CD4-positive, alpha-beta T cell treated with Interleukin-2 at 100 ng/mL for 4 hours (primary cell): Measurements from ENCODE around the gene SLC25A4.

ENCODE experiments used
- DNase-seq: peaks from one replicate; pipeline ENCODE4 v3.0.0-alpha.2; 2020; ENCODE audit warnings: low spot score

Gene SLC25A4

DNA sequence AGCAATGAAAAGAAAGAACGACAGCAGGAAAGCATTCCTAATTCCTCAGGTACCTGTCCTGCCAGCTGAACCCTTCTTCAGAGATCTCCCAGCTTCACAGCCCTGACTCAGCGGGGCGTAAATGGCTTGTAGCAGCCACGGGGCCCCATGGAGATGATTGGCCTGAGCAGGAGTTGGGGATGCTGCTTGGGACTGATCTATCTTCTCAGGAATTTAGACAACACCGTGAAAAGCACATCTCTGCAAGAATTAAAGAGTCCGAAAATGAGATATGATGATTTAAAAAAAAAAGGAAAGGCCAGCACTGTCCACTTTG is 22.5 kb upstream of the SLC25A4 start:
- DNase-seq = no peak

- no peak for DNase-seq
These were observed 20.3 kb upstream of the SLC25A4 start for GRCh38 chr4:185122681-185123345.

- DNase-seq = no peak
These were observed 19.1 kb upstream of the SLC25A4 start for GRCh38 chr4:185124006-185124405.

DNA sequence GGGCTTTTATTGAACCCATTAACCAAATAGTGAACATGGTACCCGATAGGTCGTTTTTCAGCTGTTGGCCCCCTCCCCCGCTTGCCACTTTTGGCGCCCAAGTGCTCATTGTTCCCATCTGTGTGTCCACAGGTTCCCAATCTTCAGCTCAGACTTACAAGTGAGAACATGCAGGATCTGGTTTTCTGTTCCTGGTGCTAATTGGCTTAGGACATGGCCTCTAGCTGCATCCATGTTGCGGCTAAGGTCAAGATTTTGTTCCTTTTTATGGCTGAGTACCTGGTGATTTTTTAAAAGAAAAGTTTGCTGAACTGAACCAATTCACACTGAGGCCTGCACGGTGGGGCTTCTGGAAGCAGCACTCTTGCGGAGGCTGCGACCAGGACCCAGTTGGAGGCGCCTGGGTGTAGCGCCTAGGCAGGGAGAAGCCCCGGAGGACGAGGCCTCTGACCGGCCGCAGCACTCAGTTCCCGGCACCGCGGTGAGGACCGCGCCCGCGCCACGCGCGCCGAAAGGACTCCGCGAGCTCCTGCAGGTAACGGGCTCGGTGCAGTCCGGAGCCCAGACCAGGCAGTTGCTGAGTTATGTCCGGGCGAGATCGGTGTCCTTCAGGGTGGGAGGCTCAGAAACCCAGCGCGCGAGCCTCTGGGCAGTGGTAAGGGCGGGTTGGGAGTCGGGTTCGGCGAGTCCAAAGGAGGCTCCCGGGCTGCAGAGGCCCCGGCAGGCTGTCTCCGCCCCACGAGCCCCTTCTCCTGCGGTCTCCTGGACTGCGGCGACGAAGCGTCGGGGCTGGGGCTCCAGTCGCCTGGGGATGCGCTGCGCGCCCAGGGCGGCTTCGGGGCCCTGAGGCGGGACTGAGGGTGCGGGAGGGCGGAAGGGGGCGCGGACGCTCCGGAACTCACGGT is 15.8 kb upstream of the SLC25A4 start:
- no peak for DNase-seq

GRCh38 chr4:185128272-185129119 is 14.6 kb upstream of the SLC25A4 start:
- peak; percentile 14 for DNase-seq

DNA sequence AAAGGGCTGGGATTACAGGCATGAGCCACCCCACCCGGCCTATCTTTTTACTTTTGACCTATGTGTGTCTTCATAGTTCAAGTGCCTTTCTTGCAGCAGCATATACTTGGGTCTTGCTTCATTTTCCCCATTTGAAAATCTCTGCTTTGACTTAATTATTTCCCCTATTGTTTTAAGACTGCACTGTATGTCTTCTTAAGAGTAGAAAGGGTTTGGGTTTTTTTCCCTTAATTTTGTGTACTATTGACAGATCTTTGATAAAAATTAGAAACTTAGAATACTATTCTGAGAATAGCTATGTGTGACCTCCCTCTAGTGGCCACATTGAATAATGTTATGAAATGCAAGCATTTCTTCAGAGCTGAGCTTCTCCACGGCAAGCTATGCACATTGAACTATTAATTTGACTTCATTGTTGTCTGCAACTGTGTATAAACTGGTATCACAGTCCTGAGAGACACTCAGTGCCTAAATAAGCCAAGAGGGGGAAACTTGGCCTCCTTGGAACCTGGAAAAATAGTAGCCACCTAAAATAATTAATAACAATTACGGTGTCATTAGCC is 8.7 kb upstream of the SLC25A4 start:
- DNase-seq = peak; percentile 66

- no peak for DNase-seq
These were observed 5.7 kb upstream of the SLC25A4 start for GRCh38 chr4:185137233-185137925.

GRCh38 chr4:185138161-185138560 is 4.9 kb upstream of the SLC25A4 start:
- no peak for DNase-seq

GRCh38 chr4:185139736-185140135 is 3.3 kb upstream of the SLC25A4 start:
- DNase-seq = no peak

GRCh38 chr4:185141777-185142176 is 1.3 kb upstream of the SLC25A4 start:
- no peak for DNase-seq

- peak; percentile 9 for DNase-seq
These were observed 528 bp upstream of the SLC25A4 start for GRCh38 chr4:185142564-185142911.

GRCh38 chr4:185143601-185143969 is 519 bp downstream of the SLC25A4 start:
- DNase-seq = peak; percentile 30

GRCh38 chr4:185144601-185145240 is 1.7 kb downstream of the SLC25A4 start:
- no peak for DNase-seq

DNA sequence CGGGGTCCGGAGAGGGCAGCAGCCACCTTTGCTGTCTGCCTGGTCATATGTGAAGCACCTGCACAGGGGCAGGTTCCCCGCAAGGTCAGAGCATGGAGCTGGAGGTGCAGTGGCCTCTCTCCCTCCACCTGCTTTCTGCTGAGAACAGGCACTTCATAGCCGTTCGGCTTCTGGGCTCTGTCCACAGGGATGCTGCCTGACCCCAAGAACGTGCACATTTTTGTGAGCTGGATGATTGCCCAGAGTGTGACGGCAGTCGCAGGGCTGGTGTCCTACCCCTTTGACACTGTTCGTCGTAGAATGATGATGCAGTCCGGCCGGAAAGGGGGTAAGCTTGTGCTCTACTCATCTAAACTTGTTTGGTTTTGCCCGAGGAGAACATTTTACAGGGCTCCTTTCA is 2.5 kb downstream of the SLC25A4 start:
- DNase-seq = no peak

GRCh38 chr4:185149392-185149791 is 6.3 kb downstream of the SLC25A4 start:
- no peak for DNase-seq

GRCh38 chr4:185151296-185151695 is 8.2 kb downstream of the SLC25A4 start:
- no peak for DNase-seq

DNA sequence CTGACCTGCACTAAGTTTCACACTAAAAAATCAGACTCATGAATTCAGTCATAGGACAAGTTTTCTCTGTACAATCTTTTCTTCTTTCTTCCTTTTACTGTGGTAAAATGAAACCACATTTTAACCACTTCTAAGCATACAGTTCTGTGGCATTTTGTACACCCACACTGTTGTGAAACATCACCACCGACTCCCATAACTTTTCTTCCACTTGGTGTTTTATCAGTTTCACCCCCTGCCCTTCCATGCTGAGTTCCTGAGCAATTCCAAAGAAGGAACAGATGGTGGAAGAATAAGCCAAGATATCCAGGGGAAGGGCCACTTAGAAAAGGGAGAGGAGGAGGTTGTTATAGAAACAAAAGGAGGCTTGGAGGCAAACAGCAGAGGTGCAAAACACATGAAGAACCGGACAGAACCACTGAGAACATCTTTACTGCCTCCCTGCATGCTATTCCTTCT is 22.6 kb downstream of the SLC25A4 start:
- peak; percentile 59 for DNase-seq

DNA sequence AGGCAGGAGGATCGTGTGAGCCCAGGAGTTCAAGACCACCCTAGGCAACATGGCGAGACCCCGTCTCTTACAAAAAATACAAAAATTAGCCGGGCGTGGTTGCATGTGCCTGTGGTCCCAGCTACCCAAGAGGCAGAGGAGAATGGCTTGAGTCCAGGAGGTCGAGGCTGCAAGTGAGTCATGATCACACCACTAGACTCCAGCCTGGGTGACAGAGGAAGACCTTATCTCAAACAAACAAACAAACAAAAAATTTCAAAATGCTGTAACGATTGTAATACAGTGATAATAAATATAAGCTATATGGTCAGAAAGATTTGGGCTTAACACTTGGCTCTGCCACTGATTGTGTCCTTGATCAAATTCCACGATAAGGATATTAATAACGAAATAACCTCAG is 24.2 kb downstream of the SLC25A4 start:
- no peak for DNase-seq

- DNase-seq = no peak
These were observed 28.5 kb downstream of the SLC25A4 start for GRCh38 chr4:185171373-185172071.

- DNase-seq = no peak
These were observed 36.4 kb downstream of the SLC25A4 start for GRCh38 chr4:185179488-185179887.

GRCh38 chr4:185182239-185182638 is 39.2 kb downstream of the SLC25A4 start:
- no peak for DNase-seq
